H1 (cell line): ENCODE data around the gene UBE3C. TPM values are rescaled to one million over a fixed set of nuclear protein-coding genes. Genes with fewer than 3 reads are reported as not detected.

Experiments used
- SP2 ChIP-seq: IDR thresholded peaks from 2 replicates; pipeline ENCODE4 v1.6.1; 2012; ENCODE audit warnings: mild to moderate bottlenecking, low read length, inconsistent platforms
- polyA plus RNA-seq, 7 experiments: library from polyadenylated mRNA; depleted of rRNA in 3 of 7; stranded (reverse) in 5 of 7; unstranded in 2 of 7; fragments of >200 nt in 5 of 7; fragments of 200-250 nt in 2 of 7; gene quantifications; 1 replicate in 5 of 7; 2 replicates in 1 of 7; 4 replicates in 1 of 7; pipeline versions ENCODE4 v1.2.1 to v1.2.3, GENCODE V29; 2011 to 2013; ENCODE audit warnings: missing spikeins in 2 of 7, mixed read lengths in 2 of 7
- total RNA-seq: library from RNA; stranded (reverse); fragmentation: NEBNext Ultra II Directional; extraction: Animal tissue kit (Norgen Biotek cat#: 25700); gene quantifications from 2 replicates; pipeline ENCODE4 v1.2.1, GENCODE V29; 2021
- TF ChIP-seq, protein P1 (sequence below): fragments of 300-600 bp; sonication (generic); IDR thresholded peaks from 2 replicates; pipeline ENCODE4 v1.7.1; 2012; ENCODE audit warnings: low read length, moderate library complexity, mild to moderate bottlenecking, inconsistent platforms; ENCODE audit not compliant: insufficient replicate concordance

Gene UBE3C
- total and polyA plus RNA-seq, 2 of the 8 experiments (the other 6 are each of a cell fraction or from before 2014, with no cell fraction given): 32.0 to 54.1 TPM

DNA sequence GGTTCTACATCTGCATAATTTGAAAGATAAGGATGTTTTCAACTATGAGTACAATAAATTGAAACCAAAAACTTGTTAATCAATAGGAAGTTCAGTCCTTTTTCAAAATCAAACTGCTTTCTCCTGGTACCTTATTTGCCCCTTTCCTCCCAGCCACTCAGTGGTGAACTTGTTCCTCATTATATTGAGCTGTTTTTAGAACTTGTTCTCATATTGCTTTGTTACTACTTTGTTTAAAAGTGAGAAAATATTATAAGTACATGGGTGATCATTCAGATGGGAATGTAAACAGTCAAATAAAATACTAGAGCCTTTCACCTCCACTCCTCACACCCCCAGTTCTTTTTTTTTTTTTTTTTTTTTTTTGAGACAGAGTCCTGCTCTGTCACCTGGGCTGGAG lies 17.2 kb downstream of the UBE3C start (continued):
- TF ChIP-seq, protein P1, sequence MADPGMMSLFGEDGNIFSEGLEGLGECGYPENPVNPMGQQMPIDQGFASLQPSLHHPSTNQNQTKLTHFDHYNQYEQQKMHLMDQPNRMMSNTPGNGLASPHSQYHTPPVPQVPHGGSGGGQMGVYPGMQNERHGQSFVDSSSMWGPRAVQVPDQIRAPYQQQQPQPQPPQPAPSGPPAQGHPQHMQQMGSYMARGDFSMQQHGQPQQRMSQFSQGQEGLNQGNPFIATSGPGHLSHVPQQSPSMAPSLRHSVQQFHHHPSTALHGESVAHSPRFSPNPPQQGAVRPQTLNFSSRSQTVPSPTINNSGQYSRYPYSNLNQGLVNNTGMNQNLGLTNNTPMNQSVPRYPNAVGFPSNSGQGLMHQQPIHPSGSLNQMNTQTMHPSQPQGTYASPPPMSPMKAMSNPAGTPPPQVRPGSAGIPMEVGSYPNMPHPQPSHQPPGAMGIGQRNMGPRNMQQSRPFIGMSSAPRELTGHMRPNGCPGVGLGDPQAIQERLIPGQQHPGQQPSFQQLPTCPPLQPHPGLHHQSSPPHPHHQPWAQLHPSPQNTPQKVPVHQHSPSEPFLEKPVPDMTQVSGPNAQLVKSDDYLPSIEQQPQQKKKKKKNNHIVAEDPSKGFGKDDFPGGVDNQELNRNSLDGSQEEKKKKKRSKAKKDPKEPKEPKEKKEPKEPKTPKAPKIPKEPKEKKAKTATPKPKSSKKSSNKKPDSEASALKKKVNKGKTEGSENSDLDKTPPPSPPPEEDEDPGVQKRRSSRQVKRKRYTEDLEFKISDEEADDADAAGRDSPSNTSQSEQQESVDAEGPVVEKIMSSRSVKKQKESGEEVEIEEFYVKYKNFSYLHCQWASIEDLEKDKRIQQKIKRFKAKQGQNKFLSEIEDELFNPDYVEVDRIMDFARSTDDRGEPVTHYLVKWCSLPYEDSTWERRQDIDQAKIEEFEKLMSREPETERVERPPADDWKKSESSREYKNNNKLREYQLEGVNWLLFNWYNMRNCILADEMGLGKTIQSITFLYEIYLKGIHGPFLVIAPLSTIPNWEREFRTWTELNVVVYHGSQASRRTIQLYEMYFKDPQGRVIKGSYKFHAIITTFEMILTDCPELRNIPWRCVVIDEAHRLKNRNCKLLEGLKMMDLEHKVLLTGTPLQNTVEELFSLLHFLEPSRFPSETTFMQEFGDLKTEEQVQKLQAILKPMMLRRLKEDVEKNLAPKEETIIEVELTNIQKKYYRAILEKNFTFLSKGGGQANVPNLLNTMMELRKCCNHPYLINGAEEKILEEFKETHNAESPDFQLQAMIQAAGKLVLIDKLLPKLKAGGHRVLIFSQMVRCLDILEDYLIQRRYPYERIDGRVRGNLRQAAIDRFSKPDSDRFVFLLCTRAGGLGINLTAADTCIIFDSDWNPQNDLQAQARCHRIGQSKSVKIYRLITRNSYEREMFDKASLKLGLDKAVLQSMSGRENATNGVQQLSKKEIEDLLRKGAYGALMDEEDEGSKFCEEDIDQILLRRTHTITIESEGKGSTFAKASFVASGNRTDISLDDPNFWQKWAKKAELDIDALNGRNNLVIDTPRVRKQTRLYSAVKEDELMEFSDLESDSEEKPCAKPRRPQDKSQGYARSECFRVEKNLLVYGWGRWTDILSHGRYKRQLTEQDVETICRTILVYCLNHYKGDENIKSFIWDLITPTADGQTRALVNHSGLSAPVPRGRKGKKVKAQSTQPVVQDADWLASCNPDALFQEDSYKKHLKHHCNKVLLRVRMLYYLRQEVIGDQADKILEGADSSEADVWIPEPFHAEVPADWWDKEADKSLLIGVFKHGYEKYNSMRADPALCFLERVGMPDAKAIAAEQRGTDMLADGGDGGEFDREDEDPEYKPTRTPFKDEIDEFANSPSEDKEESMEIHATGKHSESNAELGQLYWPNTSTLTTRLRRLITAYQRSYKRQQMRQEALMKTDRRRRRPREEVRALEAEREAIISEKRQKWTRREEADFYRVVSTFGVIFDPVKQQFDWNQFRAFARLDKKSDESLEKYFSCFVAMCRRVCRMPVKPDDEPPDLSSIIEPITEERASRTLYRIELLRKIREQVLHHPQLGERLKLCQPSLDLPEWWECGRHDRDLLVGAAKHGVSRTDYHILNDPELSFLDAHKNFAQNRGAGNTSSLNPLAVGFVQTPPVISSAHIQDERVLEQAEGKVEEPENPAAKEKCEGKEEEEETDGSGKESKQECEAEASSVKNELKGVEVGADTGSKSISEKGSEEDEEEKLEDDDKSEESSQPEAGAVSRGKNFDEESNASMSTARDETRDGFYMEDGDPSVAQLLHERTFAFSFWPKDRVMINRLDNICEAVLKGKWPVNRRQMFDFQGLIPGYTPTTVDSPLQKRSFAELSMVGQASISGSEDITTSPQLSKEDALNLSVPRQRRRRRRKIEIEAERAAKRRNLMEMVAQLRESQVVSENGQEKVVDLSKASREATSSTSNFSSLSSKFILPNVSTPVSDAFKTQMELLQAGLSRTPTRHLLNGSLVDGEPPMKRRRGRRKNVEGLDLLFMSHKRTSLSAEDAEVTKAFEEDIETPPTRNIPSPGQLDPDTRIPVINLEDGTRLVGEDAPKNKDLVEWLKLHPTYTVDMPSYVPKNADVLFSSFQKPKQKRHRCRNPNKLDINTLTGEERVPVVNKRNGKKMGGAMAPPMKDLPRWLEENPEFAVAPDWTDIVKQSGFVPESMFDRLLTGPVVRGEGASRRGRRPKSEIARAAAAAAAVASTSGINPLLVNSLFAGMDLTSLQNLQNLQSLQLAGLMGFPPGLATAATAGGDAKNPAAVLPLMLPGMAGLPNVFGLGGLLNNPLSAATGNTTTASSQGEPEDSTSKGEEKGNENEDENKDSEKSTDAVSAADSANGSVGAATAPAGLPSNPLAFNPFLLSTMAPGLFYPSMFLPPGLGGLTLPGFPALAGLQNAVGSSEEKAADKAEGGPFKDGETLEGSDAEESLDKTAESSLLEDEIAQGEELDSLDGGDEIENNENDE: no peak
- TF ChIP-seq SP2: no peak
